ENCODE data around the gene MT1M. TPM values are rescaled to one million over a fixed set of nuclear protein-coding genes. Genes with fewer than 3 reads are reported as not detected.
A peak's percentile ranks its signal among the peaks of the same experiment; 100 is the strongest.
"Not testable (repeated sequence)": the region's sequence is repeated elsewhere in the genome, so short reads cannot be mapped to it uniquely, and the experiment has no call there.

The MT1M gene
- total RNA-seq (0.48 TPM), polyA plus RNA-seq (182 TPM)

DNA sequence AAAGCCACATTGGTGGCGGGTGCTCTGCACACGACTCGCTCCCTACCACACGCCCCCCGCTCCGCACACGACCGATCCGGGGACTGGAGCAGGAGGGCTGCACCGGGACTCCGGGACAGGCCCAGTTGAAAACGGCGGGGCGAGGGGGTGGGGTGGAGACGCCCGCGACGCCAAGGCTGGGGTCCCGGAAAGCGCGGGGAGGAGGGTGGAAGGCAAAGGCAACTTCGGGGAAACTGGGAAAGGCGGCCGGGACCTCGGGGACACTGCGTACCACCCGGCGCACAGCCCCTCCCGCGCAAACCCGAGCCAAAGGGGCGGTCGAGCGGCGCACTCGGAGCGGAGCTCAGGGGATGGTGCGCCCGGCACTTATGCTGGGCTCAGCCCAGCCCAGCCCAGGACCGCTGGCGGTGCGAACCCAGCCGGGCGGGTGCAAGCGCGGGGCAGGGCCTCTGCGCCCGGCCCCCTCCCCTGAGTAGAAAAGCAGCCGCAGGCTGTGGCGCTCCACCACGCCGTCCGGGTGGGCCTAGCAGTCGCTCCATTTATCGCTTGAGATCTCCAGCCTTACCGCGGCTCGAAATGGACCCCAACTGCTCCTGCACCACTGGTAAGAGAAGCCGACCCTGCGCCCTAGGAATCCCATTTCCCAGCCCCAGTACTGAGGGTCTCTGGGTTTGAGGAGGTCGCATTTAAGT, at the start of gene MT1M:
Gene MT1M, plus strand, starts transcription at position 504 of the 692 bp plus-strand sequence. Its CDS starts 73 bp downstream, at position 577.
- H3K4me1 ChIP-seq (ENCODE audit: insufficient read depth): no peaks in the 10 kb centered on the region
- 3% methylated on average over 61 of the region's 61 CpGs for WGBS
- peak within 1 kb of the TSS; percentile 79 for H3K27ac ChIP-seq (ENCODE audit: low read depth)
- no peaks in the 10 kb centered on the region for H3K36me3 ChIP-seq (ENCODE audit: insufficient read depth)
- peak within 1 kb of the TSS; percentile 44 for H3K4me3 ChIP-seq (ENCODE audit: low read depth, low read length)
- no peak for DNase-seq (ENCODE audit: extremely low spot score)

DNA sequence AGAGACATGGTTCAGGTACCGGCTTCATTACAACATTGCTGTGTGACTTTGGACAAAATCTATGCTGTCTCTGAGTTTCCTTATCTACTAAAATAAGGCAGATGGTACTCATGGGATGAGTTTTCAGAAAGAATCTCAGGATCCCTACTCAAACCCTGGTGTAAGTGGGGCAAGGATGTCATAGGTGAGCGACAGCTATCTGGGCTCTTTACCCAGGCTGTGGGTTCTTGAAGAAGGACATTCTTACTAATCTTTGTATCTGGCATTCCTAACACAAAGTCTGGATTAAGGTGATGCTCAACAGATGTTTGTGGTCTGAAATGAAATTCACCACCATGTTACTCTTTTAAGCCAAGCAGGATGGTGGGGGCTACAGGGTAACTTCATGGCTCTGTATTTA, 49.5 kb upstream of the MT1M start:
- not testable (repeated sequence) for H3K4me3 ChIP-seq (ENCODE audit: low read depth, low read length); H3K36me3 ChIP-seq (ENCODE audit: insufficient read depth); DNase-seq (ENCODE audit: extremely low spot score); H3K4me1 ChIP-seq (ENCODE audit: insufficient read depth); H3K27ac ChIP-seq (ENCODE audit: low read depth)
- 95% methylated on average over 2 of the region's 2 CpGs for WGBS

DNA sequence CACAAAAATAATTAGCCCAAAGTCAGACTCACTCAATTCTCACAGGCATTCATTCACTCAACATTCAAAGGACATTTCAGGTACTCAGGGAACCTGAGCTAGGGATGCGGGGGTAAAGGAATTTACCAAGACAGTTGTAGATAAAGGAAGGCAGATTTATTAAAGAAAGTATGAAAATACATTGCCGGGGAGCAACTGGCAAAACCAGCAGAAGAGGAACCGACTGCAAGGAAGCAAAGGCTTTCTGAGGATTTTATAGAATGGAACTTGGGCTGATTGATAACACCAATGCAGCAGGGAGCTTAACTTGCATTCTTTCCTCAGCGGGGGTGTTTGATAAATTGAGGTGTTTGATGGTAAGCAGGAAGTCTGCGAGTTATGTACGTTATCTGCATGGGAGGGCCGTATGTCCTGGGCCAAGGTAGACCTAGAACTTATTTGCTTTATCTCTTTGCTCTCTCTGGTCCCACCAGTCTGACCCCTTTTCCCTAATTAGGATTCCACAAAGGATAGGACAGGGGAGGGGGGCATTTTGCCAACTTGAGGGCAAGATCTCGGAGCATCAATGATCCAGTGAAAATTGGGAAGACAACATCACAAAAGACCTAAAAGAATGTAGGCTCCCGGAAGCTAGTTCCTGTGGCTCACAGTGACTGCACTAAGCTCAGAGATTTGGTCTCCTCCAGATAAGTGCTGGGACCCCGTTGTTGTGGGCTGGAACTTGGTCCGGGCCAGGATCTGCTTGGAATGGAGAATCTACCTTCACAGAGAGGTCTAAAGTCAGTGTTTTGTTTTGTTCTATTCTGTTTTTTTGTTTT, 48.9 kb upstream of the MT1M start:
- Histone ChIP-seq H3K27ac (ENCODE audit: low read depth) (no peak overlapping the region), H3K4me1 (ENCODE audit: insufficient read depth) (no peaks in the 10 kb centered on the region), H3K4me3 (ENCODE audit: low read depth, low read length) (no peak overlapping the region), H3K36me3 (ENCODE audit: insufficient read depth) (no peaks in the 10 kb centered on the region)
- DNase-seq (ENCODE audit: extremely low spot score): no peak
- 61% methylated on average over 11 of the region's 11 CpGs for WGBS

DNA sequence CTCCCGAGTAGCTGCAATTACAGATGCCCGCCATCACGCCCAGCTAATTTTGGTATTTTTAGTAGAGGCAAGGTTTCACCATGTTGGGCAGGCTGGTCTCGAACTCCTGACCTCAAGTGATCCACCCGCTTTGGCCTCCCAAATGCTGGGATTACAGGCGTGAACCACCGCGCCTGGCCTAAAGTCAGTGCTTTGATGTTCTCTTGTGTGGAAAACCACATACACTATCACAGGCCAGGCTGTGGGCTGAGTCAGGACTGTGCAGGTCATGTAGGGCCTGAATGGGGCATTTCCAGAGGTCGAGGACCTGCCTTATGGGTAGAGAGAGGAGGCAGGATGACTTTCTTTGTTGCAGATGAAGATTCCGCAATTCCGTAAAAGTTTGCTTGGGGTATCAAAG, 48.2 kb upstream of the MT1M start:
- DNase-seq (ENCODE audit: extremely low spot score): no peak
- Histone ChIP-seq H3K27ac (ENCODE audit: low read depth) (no peak overlapping the region), H3K4me3 (ENCODE audit: low read depth, low read length) (no peak overlapping the region), H3K4me1 (ENCODE audit: insufficient read depth) (peaks cover 2% of the 10 kb centered on the region), H3K36me3 (ENCODE audit: insufficient read depth) (no peaks in the 10 kb centered on the region)
- WGBS: 95% methylated on average over 11 of the region's 11 CpGs

DNA sequence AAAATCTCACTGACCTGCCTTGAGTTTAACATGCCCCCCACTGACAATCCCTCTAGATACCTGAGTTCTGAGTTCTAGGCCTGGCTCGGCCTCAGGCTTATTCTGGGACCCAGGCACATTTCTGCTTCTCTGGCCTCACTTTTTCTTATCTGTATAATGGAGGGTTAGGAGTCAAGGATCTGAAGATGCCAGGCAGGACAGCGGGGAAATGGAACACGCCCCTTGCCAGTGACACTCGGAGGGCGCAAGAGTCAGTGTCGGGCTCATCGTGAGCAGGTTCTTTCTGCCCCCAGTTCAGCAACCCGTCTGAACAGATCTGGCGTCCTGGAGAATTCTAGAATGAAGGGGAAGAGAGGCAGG, 43.7 kb upstream of the MT1M start:
- Histone ChIP-seq H3K4me3 (ENCODE audit: low read depth, low read length) (peak overlapping the region; percentile 48), H3K36me3 (ENCODE audit: insufficient read depth) (no peaks in the 10 kb centered on the region), H3K4me1 (ENCODE audit: insufficient read depth) (peaks cover 2% of the 10 kb centered on the region), H3K27ac (ENCODE audit: low read depth) (no peak overlapping the region)
- 42% methylated on average over 9 of the region's 9 CpGs for WGBS
- no peak for DNase-seq (ENCODE audit: extremely low spot score)

DNA sequence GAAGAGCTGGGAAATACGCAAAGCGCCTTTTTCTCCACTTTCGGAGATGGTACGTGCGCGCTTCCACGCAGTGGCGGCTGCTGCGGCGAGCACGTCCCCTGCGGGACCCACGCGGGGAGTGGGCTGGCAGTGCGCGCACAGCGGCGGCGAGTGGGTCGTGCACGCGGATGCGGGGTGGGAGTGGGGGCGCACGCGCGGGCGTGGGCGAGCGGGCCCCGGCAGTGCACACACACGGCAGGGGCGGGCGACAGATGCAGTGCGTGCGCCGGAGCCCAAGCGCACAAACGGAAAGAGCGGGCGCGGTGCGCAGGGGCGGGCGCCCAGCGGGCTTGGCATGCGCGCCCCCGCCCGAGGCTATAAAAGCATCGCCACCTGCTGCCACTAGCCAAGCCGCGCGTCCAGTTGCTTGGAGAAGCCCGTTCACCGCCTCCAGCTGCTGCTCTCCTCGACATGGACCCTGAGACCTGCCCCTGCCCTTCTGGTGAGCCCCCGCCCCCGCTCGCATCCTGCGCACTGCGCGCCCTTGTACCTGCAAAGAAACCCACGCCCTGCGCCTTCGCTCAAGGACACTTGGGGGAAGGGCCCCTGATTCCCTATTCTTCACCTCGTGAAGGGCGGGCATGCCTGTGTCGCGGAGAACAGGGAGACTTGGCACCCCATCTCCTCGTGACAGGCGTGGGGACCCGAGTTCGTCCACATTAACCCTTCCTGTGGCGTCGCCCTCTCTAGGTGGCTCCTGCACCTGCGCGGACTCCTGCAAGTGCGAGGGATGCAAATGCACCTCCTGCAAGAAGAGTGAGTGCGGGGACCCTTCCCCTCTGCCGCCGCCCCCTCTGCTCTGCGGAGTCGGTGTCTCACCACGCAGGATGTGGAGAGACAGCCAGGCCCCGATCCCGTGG, 43.1 kb upstream of the MT1M start, which contains the start of gene MT3:
Gene MT3, plus strand, starts transcription at position 388 of the 899 bp plus-strand sequence. Its CDS starts 63 bp downstream, at position 451.
- no peak for DNase-seq (ENCODE audit: extremely low spot score)
- H3K4me3 ChIP-seq (ENCODE audit: low read depth, low read length): peak within 1 kb of the TSS; percentile 48
- WGBS: 7% methylated on average over 87 of the region's 87 CpGs
- H3K36me3 ChIP-seq (ENCODE audit: insufficient read depth): no peaks in the 10 kb centered on the region
- peaks cover 2% of the 10 kb centered on the region for H3K4me1 ChIP-seq (ENCODE audit: insufficient read depth)
- H3K27ac ChIP-seq (ENCODE audit: low read depth): no peak within 1 kb of the TSS

DNA sequence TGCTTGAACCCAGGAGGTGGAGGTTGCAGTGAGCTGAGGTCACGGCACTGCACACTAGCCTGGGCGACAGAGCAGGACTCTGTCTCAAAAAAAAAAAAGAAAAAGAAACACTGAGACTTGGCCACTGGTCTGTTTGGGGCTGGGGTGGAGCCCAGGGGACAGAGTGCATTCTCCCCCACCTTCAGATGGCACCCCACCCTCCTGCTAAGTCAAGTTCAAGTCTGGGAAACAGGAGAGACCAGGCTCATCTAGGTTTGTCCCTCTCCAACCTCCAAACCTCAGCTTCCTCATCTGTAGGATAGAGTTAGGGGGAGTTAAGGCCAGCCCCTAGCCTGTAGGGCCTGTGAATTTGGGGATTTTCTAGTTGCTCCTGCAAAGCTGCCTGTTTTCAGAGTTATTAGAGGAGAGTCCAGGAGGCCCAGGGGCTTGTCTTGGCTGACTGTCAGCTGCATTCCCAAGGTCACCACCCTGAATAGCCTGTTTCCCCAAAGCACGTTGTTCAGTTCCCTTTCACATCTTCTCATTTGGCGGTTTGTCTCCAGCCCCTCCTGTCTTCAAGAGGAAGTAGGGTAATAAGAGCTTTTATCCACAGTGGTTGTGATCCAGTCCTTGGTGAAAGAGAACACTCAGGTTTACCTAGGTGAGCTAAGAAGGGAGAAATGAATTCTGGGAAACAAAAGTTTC, 40.9 kb upstream of the MT1M start:
- no peak for DNase-seq (ENCODE audit: extremely low spot score)
- 63% methylated on average over 4 of the region's 4 CpGs for WGBS
- no peaks in the 10 kb centered on the region for H3K36me3 ChIP-seq (ENCODE audit: insufficient read depth)

DNA sequence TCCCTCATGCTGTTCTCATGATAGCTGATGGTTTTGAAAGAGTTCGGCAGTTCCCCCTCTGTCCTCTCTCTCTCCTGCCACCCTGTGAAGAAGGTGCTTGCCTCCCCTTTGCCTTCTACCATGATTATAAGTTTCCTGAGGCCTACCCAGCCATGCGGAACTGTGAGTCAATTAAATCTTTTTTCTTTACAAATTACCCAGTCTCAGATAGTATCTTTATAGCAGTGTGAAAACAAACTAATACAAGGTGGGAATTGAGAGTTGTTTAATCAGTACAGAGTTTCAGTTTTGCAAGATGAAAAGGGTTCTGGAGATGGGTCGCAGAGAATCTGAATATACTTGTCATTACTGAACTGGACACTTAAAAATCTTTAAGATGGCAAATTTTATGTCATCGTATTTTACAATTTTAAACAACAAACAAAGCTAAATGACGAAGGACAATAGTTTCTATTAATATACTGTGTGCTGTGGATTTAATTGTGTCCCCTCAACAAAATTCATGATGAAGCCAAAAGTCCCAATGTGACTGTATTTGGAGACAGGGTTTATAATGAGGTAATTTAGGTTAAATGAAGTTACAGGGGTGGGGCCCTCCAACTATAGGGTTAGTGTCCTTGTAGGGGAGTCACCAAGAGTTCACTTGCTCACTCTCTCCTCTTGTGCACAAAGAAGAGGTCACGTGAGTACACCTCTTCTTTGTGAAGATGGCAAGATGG, 38.7 kb upstream of the MT1M start:
- no peak overlapping the region for H3K27ac ChIP-seq (ENCODE audit: low read depth)
- H3K36me3 ChIP-seq (ENCODE audit: insufficient read depth): no peaks in the 10 kb centered on the region
- WGBS: 90% methylated on average over 6 of the region's 6 CpGs
- no peak overlapping the region for H3K4me3 ChIP-seq (ENCODE audit: low read depth, low read length)
- no peak for DNase-seq (ENCODE audit: extremely low spot score)
- H3K4me1 ChIP-seq (ENCODE audit: insufficient read depth): peaks cover 2% of the 10 kb centered on the region

More for the DNA sequence above, 40.9 kb upstream of the MT1M start:
- Histone ChIP-seq H3K4me1 (ENCODE audit: insufficient read depth) (peaks cover 2% of the 10 kb centered on the region), H3K27ac (ENCODE audit: low read depth) (no peak overlapping the region), H3K4me3 (ENCODE audit: low read depth, low read length) (no peak overlapping the region)

DNA sequence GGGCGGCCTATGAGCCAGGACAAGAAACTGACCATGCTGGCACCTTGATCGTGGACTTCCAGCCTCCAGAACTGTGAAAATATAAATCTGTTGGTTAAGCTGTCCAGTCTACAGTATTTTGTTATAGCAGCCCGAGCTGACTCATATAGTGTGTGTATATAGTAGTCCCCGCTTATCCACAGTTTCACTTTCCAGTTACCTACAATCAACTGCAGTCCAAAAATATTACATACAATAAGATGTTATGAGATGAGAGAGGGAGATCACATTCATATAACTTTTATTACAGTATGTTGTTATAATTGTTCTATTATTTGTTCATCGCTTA, 38.2 kb upstream of the MT1M start:
- no peak for DNase-seq (ENCODE audit: extremely low spot score)
- Histone ChIP-seq H3K4me1 (ENCODE audit: insufficient read depth) (no peaks in the 10 kb centered on the region), H3K27ac (ENCODE audit: low read depth) (no peak overlapping the region), H3K36me3 (ENCODE audit: insufficient read depth) (no peaks in the 10 kb centered on the region), H3K4me3 (ENCODE audit: low read depth, low read length) (no peak overlapping the region)
- WGBS: 84% methylated on average over 5 of the region's 5 CpGs

DNA sequence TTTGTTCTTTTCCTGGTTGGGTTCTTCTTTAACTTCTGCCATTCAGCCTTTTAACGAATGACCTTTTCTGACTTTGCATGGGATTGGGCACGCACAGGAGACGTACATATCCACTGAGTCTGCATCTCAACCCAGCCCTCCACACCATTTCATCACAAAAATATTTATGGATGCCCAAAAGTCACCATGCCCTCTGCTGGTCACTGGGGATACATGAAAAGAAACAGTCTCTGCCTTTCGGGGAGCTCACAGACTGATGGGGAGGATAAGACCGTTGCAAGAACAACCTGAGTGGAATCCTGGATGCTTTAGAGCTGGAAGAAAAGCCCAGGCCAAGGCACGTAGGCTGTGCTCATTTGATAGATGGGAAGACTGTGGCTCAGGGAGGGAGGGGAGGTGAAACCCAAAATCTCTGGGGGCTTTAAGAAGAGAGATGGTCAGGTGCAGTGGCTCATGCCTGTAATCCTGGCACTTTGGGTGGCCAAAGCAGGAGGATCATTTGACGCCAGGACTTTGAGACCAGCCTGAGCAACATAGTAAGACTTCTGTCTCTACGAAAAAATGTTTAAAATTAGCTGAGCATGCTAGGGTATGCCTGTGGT, 32.0 kb upstream of the MT1M start:
- DNase-seq (ENCODE audit: extremely low spot score): no peak

DNA sequence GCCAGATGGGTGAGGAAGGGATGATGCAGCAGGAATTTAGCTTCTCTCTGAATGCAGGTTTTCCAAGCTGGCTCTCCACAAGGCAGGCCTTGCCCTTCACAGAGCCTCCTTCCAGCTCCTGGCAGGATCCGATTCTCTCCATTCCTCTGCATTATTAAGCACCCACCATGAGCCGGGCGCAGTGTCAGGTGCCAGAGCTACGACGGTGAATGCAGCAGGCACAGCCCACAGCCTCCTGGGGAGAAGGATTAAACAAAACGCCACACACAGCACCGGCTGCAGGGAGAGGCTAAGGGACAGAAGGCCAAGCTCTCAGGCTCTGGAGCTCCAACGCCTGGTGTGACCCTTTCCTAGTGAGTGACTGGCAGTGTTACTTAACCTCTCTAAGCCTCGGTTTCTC, 31.1 kb upstream of the MT1M start:
- Histone ChIP-seq H3K4me1 (ENCODE audit: insufficient read depth) (no peaks in the 10 kb centered on the region), H3K4me3 (ENCODE audit: low read depth, low read length) (no peak overlapping the region), H3K36me3 (ENCODE audit: insufficient read depth) (no peaks in the 10 kb centered on the region), H3K27ac (ENCODE audit: low read depth) (no peak overlapping the region)
- 68% methylated on average over 9 of the region's 9 CpGs for WGBS
- DNase-seq (ENCODE audit: extremely low spot score): no peak

More for the DNA sequence above, 32.0 kb upstream of the MT1M start:
- Histone ChIP-seq H3K4me3 (ENCODE audit: low read depth, low read length) (no peak overlapping the region), H3K36me3 (ENCODE audit: insufficient read depth) (no peaks in the 10 kb centered on the region), H3K27ac (ENCODE audit: low read depth) (no peak overlapping the region), H3K4me1 (ENCODE audit: insufficient read depth) (no peaks in the 10 kb centered on the region)
- WGBS: 33% methylated on average over 8 of the region's 8 CpGs

DNA sequence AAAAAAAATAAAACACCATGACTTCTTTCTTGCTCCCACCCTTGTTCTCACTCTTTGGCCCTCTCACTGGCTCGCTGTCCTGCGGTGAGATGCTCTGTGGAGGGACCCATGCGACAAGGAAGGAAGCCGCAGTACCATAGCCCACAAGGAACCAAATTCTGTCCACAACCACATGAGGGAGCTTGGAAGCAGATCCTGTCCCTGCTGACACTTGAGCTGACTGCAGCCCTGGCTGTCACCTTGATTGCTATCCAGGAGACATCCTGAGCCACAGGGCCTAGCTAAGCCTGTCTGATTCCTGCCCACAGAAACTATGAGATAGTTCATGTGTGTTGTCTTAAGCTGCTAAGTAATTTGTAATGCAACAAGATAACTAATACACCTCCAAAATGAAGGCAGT, 28.9 kb upstream of the MT1M start:
- H3K4me3 ChIP-seq (ENCODE audit: low read depth, low read length): no peak overlapping the region
- WGBS: 68% methylated on average over 4 of the region's 4 CpGs
- no peak overlapping the region for H3K27ac ChIP-seq (ENCODE audit: low read depth)
- DNase-seq (ENCODE audit: extremely low spot score): no peak
- no peaks in the 10 kb centered on the region for H3K4me1 ChIP-seq (ENCODE audit: insufficient read depth)
- no peaks in the 10 kb centered on the region for H3K36me3 ChIP-seq (ENCODE audit: insufficient read depth)

Measured in urinary bladder (tissue), 4 donors.